Gastrocnemius medialis (tissue), 4 donors: Measurements from ENCODE around the gene EP400.

Source experiments
- POLR2A ChIP-seq, 2 donors: fragments of 450-650 bp; IDR thresholded peaks; one replicate each; pipeline ENCODE4 v1.6.1; 2017; ENCODE audit warnings: antibody characterized with exemption in 2 of 2, mild to moderate bottlenecking in 2 of 2, moderate library complexity in 2 of 2
- TF ChIP-seq, protein P1 (sequence below), 5 experiments: fragments of 450-650 bp in 3 of 5; fragments of 200-600 bp in 2 of 5; sonication (generic) in 2 of 5; IDR thresholded peaks in 4 of 5; conservative IDR thresholded peaks in 1 of 5; 1 replicate in 4 of 5; 2 replicates in 1 of 5; pipeline ENCODE4 v1.5.1; 2016 to 2019; ENCODE audit warnings: antibody characterized with exemption in 5 of 5, mild to moderate bottlenecking in 3 of 5, moderate library complexity in 3 of 5

- TF ChIP-seq, protein P1, sequence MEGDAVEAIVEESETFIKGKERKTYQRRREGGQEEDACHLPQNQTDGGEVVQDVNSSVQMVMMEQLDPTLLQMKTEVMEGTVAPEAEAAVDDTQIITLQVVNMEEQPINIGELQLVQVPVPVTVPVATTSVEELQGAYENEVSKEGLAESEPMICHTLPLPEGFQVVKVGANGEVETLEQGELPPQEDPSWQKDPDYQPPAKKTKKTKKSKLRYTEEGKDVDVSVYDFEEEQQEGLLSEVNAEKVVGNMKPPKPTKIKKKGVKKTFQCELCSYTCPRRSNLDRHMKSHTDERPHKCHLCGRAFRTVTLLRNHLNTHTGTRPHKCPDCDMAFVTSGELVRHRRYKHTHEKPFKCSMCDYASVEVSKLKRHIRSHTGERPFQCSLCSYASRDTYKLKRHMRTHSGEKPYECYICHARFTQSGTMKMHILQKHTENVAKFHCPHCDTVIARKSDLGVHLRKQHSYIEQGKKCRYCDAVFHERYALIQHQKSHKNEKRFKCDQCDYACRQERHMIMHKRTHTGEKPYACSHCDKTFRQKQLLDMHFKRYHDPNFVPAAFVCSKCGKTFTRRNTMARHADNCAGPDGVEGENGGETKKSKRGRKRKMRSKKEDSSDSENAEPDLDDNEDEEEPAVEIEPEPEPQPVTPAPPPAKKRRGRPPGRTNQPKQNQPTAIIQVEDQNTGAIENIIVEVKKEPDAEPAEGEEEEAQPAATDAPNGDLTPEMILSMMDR (IDR thresholded peaks at IDR 0.05 in 4 of 5, conservative IDR thresholded peaks at IDR 0.05 in 1 of 5), result no peak
- TF ChIP-seq POLR2A (IDR thresholded peaks at IDR 0.05), result no peak
Observed at GRCh38 chr12:131986910-131987309, 37.2 kb downstream of the EP400 start.
